Measurements from ENCODE around the gene MPP3. TPM values are rescaled to one million over a fixed set of nuclear protein-coding genes. Genes with fewer than 3 reads are reported as not detected.

The MPP3 gene
- total RNA-seq, 1 experiment from 2014 or later: 11.3 TPM

DNA sequence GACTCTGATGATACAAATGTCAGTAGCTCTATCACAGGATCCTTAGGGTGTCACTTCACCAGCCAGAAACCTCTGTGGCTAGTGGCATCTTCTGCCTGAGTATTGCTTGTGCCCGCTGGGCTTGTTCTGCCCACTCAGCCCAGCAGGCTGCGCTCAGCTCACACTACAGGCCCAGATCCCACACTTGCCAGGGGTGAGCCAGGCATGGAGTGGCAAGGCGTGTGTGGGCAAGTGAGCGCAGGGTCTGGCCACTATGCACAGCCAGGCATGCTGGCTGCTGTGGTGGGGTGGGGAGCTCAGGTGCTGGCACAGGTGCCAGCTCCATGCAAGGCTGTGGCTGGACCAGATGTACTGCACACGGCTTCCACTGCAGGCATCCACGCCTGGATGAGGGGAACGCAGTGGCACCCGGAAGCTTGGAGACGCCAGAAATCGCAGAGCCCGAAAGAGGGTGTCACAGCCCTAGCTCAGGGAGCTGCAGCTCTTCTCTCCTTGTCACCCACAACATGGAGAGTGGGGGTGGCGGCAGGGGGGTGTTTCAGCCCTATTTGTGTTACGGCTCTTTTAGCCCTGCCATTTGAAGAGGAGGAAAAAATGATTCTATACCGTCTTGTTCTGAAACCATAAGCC is 42.5 kb downstream of the MPP3 start (continued):
- no peak for TF ChIP-seq ATF2 (CRISPR knock-in tag; IDR thresholded peaks at IDR 0.05; ENCODE audit: borderline replicate concordance, low read depth)
- TF ChIP-seq, protein P1, sequence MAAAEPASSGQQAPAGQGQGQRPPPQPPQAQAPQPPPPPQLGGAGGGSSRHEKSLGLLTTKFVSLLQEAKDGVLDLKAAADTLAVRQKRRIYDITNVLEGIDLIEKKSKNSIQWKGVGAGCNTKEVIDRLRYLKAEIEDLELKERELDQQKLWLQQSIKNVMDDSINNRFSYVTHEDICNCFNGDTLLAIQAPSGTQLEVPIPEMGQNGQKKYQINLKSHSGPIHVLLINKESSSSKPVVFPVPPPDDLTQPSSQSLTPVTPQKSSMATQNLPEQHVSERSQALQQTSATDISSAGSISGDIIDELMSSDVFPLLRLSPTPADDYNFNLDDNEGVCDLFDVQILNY (CRISPR knock-in tag; IDR thresholded peaks at IDR 0.05): no peak

- CTCF ChIA-PET: interaction anchor here (0.6 to 3.7 kb wide), 9 partner anchors 22 to 306 kb away, joined by 3 to 66 read pairs (median 4); partner anchors contain the start of genes CD300LG, ETV4 and PPY
- Mint-ChIP-seq H3K4me3 (no peak overlapping the region), H3K9me3 (peaks cover 10% of the 10 kb centered on the region; the same call in 1 of the 2 replicates), H3K36me3 (no peaks in the 10 kb centered on the region), H3K27me3 (ENCODE audit: low read depth) (peaks cover 9% of the 10 kb centered on the region), H3K27ac (no peak overlapping the region), H3K4me1 (peaks cover 8% of the 10 kb centered on the region)
- no peak for DNase-seq (ENCODE audit: low spot score)
- no peak for ATAC-seq
- POLR2A ChIA-PET: interaction anchor here (1.0 kb wide), 1 partner anchor 57 kb away, joined by 3 read pairs; no protein-coding TSS in a partner anchor
- no peak for TF ChIP-seq OVOL2 (CRISPR knock-in tag; IDR thresholded peaks at IDR 0.05; ENCODE audit: borderline replicate concordance)
- TF ChIP-seq ATF1 (CRISPR knock-in tag; IDR thresholded peaks at IDR 0.05): no peak
- TF ChIP-seq, protein P2, sequence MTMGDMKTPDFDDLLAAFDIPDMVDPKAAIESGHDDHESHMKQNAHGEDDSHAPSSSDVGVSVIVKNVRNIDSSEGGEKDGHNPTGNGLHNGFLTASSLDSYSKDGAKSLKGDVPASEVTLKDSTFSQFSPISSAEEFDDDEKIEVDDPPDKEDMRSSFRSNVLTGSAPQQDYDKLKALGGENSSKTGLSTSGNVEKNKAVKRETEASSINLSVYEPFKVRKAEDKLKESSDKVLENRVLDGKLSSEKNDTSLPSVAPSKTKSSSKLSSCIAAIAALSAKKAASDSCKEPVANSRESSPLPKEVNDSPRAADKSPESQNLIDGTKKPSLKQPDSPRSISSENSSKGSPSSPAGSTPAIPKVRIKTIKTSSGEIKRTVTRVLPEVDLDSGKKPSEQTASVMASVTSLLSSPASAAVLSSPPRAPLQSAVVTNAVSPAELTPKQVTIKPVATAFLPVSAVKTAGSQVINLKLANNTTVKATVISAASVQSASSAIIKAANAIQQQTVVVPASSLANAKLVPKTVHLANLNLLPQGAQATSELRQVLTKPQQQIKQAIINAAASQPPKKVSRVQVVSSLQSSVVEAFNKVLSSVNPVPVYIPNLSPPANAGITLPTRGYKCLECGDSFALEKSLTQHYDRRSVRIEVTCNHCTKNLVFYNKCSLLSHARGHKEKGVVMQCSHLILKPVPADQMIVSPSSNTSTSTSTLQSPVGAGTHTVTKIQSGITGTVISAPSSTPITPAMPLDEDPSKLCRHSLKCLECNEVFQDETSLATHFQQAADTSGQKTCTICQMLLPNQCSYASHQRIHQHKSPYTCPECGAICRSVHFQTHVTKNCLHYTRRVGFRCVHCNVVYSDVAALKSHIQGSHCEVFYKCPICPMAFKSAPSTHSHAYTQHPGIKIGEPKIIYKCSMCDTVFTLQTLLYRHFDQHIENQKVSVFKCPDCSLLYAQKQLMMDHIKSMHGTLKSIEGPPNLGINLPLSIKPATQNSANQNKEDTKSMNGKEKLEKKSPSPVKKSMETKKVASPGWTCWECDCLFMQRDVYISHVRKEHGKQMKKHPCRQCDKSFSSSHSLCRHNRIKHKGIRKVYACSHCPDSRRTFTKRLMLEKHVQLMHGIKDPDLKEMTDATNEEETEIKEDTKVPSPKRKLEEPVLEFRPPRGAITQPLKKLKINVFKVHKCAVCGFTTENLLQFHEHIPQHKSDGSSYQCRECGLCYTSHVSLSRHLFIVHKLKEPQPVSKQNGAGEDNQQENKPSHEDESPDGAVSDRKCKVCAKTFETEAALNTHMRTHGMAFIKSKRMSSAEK (CRISPR knock-in tag; IDR thresholded peaks at IDR 0.05; ENCODE audit: borderline replicate concordance): no peak
- TF ChIP-seq, protein P1 (CRISPR knock-in tag; IDR thresholded peaks at IDR 0.05): no peak
- TF ChIP-seq, protein P3, sequence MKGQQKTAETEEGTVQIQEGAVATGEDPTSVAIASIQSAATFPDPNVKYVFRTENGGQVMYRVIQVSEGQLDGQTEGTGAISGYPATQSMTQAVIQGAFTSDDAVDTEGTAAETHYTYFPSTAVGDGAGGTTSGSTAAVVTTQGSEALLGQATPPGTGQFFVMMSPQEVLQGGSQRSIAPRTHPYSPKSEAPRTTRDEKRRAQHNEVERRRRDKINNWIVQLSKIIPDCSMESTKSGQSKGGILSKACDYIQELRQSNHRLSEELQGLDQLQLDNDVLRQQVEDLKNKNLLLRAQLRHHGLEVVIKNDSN (CRISPR knock-in tag; IDR thresholded peaks at IDR 0.05): no peak
- TF ChIP-seq SMAD3 (CRISPR knock-in tag; IDR thresholded peaks at IDR 0.05; ENCODE audit: borderline replicate concordance): no peak
- TF ChIP-seq, protein P4, sequence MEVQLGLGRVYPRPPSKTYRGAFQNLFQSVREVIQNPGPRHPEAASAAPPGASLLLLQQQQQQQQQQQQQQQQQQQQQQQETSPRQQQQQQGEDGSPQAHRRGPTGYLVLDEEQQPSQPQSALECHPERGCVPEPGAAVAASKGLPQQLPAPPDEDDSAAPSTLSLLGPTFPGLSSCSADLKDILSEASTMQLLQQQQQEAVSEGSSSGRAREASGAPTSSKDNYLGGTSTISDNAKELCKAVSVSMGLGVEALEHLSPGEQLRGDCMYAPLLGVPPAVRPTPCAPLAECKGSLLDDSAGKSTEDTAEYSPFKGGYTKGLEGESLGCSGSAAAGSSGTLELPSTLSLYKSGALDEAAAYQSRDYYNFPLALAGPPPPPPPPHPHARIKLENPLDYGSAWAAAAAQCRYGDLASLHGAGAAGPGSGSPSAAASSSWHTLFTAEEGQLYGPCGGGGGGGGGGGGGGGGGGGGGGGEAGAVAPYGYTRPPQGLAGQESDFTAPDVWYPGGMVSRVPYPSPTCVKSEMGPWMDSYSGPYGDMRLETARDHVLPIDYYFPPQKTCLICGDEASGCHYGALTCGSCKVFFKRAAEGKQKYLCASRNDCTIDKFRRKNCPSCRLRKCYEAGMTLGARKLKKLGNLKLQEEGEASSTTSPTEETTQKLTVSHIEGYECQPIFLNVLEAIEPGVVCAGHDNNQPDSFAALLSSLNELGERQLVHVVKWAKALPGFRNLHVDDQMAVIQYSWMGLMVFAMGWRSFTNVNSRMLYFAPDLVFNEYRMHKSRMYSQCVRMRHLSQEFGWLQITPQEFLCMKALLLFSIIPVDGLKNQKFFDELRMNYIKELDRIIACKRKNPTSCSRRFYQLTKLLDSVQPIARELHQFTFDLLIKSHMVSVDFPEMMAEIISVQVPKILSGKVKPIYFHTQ (CRISPR knock-in tag; IDR thresholded peaks at IDR 0.05): no peak
- TF ChIP-seq FOXP4 (CRISPR knock-in tag; IDR thresholded peaks at IDR 0.05): no peak
- TF ChIP-seq TCF7 (CRISPR knock-in tag; IDR thresholded peaks at IDR 0.05; ENCODE audit: low read depth): no peak
- TF ChIP-seq, protein P5, sequence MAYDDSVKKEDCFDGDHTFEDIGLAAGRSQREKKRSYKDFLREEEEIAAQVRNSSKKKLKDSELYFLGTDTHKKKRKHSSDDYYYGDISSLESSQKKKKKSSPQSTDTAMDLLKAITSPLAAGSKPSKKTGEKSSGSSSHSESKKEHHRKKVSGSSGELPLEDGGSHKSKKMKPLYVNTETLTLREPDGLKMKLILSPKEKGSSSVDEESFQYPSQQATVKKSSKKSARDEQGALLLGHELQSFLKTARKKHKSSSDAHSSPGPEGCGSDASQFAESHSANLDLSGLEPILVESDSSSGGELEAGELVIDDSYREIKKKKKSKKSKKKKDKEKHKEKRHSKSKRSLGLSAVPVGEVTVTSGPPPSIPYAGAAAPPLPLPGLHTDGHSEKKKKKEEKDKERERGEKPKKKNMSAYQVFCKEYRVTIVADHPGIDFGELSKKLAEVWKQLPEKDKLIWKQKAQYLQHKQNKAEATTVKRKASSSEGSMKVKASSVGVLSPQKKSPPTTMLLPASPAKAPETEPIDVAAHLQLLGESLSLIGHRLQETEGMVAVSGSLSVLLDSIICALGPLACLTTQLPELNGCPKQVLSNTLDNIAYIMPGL (CRISPR knock-in tag; IDR thresholded peaks at IDR 0.05): no peak
- TF ChIP-seq RELA (CRISPR knock-in tag; IDR thresholded peaks at IDR 0.05; ENCODE audit: borderline replicate concordance): no peak
- no peak for TF ChIP-seq NFATC4 (CRISPR knock-in tag; IDR thresholded peaks at IDR 0.05)
- no peak for TF ChIP-seq FOXP1 (CRISPR knock-in tag; IDR thresholded peaks at IDR 0.05; ENCODE audit: borderline replicate concordance)
- TF ChIP-seq PREB (CRISPR knock-in tag; IDR thresholded peaks at IDR 0.05; ENCODE audit: borderline replicate concordance): no peak
- no peak for TF ChIP-seq FOXJ3 (CRISPR knock-in tag; IDR thresholded peaks at IDR 0.05; ENCODE audit: borderline replicate concordance)
- TF ChIP-seq TP53 (CRISPR knock-in tag; IDR thresholded peaks at IDR 0.05): no peak
These were observed 43.5 kb downstream of the MPP3 start for GRCh38 chr17:43789482-43789881.
